ENCODE measurements around the gene SPON1.

Gene SPON1

GRCh38 chr11:13920756-13921155 is 41.8 kb upstream of the SPON1 start:
- Histone ChIP-seq H3F3A (ENCODE audit: insufficient read depth) (no peaks in the 10 kb centered on the region), H3K27ac (ENCODE audit: low read depth, low read length) (no peak overlapping the region), H3K79me2 (ENCODE audit: insufficient read depth, low read length) (no peaks in the 10 kb centered on the region), H3K4me3 (ENCODE audit: insufficient read depth, low read length, poor library complexity, severe bottlenecking) (no peak overlapping the region), H3K4me2 (ENCODE audit: low read depth, low read length, poor library complexity, severe bottlenecking) (no peak overlapping the region), H2AFZ (ENCODE audit: low read depth, low read length, severe bottlenecking) (no peak overlapping the region), H3K27me3 (ENCODE audit: low read length) (no peaks in the 10 kb centered on the region), H3K9me2 (replicated peaks; ENCODE audit: insufficient read depth, low read length) (no peaks in the 10 kb centered on the region), H3K36me3 (ENCODE audit: low read length) (no peaks in the 10 kb centered on the region), H4K20me1 (ENCODE audit: low read depth, low read length) (no peaks in the 10 kb centered on the region), H3K9ac (ENCODE audit: low read length) (no peak overlapping the region), H3K9me3 (ENCODE audit: insufficient read depth, low read length) (no peaks in the 10 kb centered on the region)
- TF ChIP-seq CTCF (IDR thresholded peaks at IDR 0.05; ENCODE audit: insufficient read depth, low read length, poor library complexity, severe bottlenecking) (no peak), EZH2phosphoT487 (conservative IDR thresholded peaks at IDR 0.05; ENCODE audit: low read length) (no peak)

DNA sequence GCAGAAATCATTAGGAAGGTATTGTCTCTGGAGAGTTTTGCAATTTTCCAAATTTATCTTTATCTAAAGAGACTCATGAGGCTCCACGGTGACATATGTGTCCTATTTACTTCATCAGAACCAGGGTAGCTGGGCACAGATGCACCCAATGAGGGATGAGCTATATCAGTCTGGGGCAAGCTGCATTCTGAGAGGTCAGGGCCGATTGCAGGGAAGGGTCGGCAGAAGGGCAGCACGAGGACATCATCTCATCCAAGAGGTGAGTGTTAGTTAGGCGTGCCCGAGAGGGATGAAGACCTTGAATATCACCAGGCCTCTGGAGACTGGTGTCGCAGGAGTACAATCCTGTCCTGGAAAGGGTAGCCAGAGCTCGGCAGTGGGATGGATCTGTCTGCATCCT is 41.0 kb upstream of the SPON1 start:
- no peak overlapping the region for H3K4me3 ChIP-seq (ENCODE audit: insufficient read depth, low read length, poor library complexity, severe bottlenecking)
- TF ChIP-seq CTCF (IDR thresholded peaks at IDR 0.05; ENCODE audit: insufficient read depth, low read length, poor library complexity, severe bottlenecking) (no peak), EZH2phosphoT487 (conservative IDR thresholded peaks at IDR 0.05; ENCODE audit: low read length) (no peak)

GRCh38 chr11:13923182-13923581 is 39.3 kb upstream of the SPON1 start:
- Histone ChIP-seq H4K20me1 (ENCODE audit: low read depth, low read length) (no peaks in the 10 kb centered on the region), H3K9ac (ENCODE audit: low read length) (no peak overlapping the region), H3K9me2 (replicated peaks; ENCODE audit: insufficient read depth, low read length) (no peaks in the 10 kb centered on the region), H3K4me2 (ENCODE audit: low read depth, low read length, poor library complexity, severe bottlenecking) (no peak overlapping the region), H2AFZ (ENCODE audit: low read depth, low read length, severe bottlenecking) (no peak overlapping the region), H3F3A (ENCODE audit: insufficient read depth) (no peaks in the 10 kb centered on the region), H3K27me3 (ENCODE audit: low read length) (no peaks in the 10 kb centered on the region), H3K79me2 (ENCODE audit: insufficient read depth, low read length) (no peaks in the 10 kb centered on the region), H3K27ac (ENCODE audit: low read depth, low read length) (no peak overlapping the region), H3K9me3 (ENCODE audit: insufficient read depth, low read length) (no peaks in the 10 kb centered on the region), H3K4me3 (ENCODE audit: insufficient read depth, low read length, poor library complexity, severe bottlenecking) (no peak overlapping the region), H3K36me3 (ENCODE audit: low read length) (no peaks in the 10 kb centered on the region)
- TF ChIP-seq EZH2phosphoT487 (conservative IDR thresholded peaks at IDR 0.05; ENCODE audit: low read length) (no peak), CTCF (IDR thresholded peaks at IDR 0.05; ENCODE audit: insufficient read depth, low read length, poor library complexity, severe bottlenecking) (no peak)

More for the DNA sequence above, 41.0 kb upstream of the SPON1 start:
- no peaks in the 10 kb centered on the region for H3K27me3 ChIP-seq (ENCODE audit: low read length)
- no peak overlapping the region for H3K4me2 ChIP-seq (ENCODE audit: low read depth, low read length, poor library complexity, severe bottlenecking)
- H3K9me3 ChIP-seq (ENCODE audit: insufficient read depth, low read length): no peaks in the 10 kb centered on the region
- H3K9me2 ChIP-seq (replicated peaks; ENCODE audit: insufficient read depth, low read length): no peaks in the 10 kb centered on the region
- H4K20me1 ChIP-seq (ENCODE audit: low read depth, low read length): no peaks in the 10 kb centered on the region
- no peak overlapping the region for H3K27ac ChIP-seq (ENCODE audit: low read depth, low read length)
- H2AFZ ChIP-seq (ENCODE audit: low read depth, low read length, severe bottlenecking): no peak overlapping the region
- H3F3A ChIP-seq (ENCODE audit: insufficient read depth): no peaks in the 10 kb centered on the region
- no peaks in the 10 kb centered on the region for H3K36me3 ChIP-seq (ENCODE audit: low read length)
- H3K79me2 ChIP-seq (ENCODE audit: insufficient read depth, low read length): no peaks in the 10 kb centered on the region
- no peak overlapping the region for H3K9ac ChIP-seq (ENCODE audit: low read length)
